NCI-H526 treated with DMSO at 0.1 percent for 48 hours (cell line): ENCODE data around the gene MED17.
"Not testable (repeated sequence)": the region's sequence is repeated elsewhere in the genome, so short reads cannot be mapped to it uniquely, and the experiment has no call there.

Experiments
- DNase-seq: peaks from one replicate; lab custom pipeline; 2025; lab: John Stamatoyannopoulos, UW

MED17 gene

GRCh38 chr11:93757924-93758865 lies 25.9 kb upstream of the MED17 start:
- DNase-seq, result no peak

- not testable (repeated sequence) for DNase-seq
Observed at GRCh38 chr11:93759123-93759522, 25.0 kb upstream of the MED17 start.

- no peak for DNase-seq
Observed at GRCh38 chr11:93761910-93762309, 22.2 kb upstream of the MED17 start.

- no peak for DNase-seq
Observed at GRCh38 chr11:93765551-93765950, 18.5 kb upstream of the MED17 start.

GRCh38 chr11:93766504-93766903 lies 17.6 kb upstream of the MED17 start:
- no peak for DNase-seq

GRCh38 chr11:93767018-93767417 lies 17.1 kb upstream of the MED17 start:
- DNase-seq, result no peak

- DNase-seq, result no peak
Observed at GRCh38 chr11:93770160-93770559, 13.9 kb upstream of the MED17 start.

- DNase-seq, result no peak
Observed at GRCh38 chr11:93772123-93772522, 12.0 kb upstream of the MED17 start.

GRCh38 chr11:93773045-93773477 lies 11.0 kb upstream of the MED17 start:
- DNase-seq, result no peak

GRCh38 chr11:93773601-93774200 lies 10.4 kb upstream of the MED17 start:
- no peak for DNase-seq

- DNase-seq, result not testable (repeated sequence)
Observed at GRCh38 chr11:93774560-93774959, 9.5 kb upstream of the MED17 start.

- no peak for DNase-seq
Observed at GRCh38 chr11:93775289-93775688, 8.8 kb upstream of the MED17 start.

- DNase-seq, result no peak
Observed at GRCh38 chr11:93783362-93783761, 720 bp upstream of the MED17 start.

GRCh38 chr11:93783765-93784144 lies 327 bp upstream of the MED17 start:
- DNase-seq, result no peak

- DNase-seq, result peak; percentile 59
Observed at GRCh38 chr11:93784935-93785360, 866 bp downstream of the MED17 start.

GRCh38 chr11:93791493-93791892 lies 7.4 kb downstream of the MED17 start:
- DNase-seq, result no peak

GRCh38 chr11:93796441-93797231 lies 12.6 kb downstream of the MED17 start:
- DNase-seq, result no peak

GRCh38 chr11:93801366-93801765 lies 17.3 kb downstream of the MED17 start:
- no peak for DNase-seq

GRCh38 chr11:93804879-93805278 lies 20.8 kb downstream of the MED17 start:
- no peak for DNase-seq

- no peak for DNase-seq
Observed at GRCh38 chr11:93807980-93808379, 23.9 kb downstream of the MED17 start.

- no peak for DNase-seq
Observed at GRCh38 chr11:93813974-93814373, 29.9 kb downstream of the MED17 start.

GRCh38 chr11:93814966-93815633 lies 31.0 kb downstream of the MED17 start:
- DNase-seq, result no peak
